SK-N-SH treated with all-trans-retinoic acid at 6 μM for 48 hours (cell line): ENCODE results near the gene SMARCAD1.

Source experiments
- ATAC-seq: fragments of 200-7000 bp; cut with Tn5 transposase; 3 replicates; pipeline ENCODE4 v1.9.1; 2020; ENCODE audit warnings: mild to moderate bottlenecking, moderate library complexity
- ARNTL ChIP-seq: fragments of 450-650 bp; formaldehyde crosslinking; IDR thresholded peaks from 2 replicates; pipeline ENCODE4 v1.5.0; 2020; ENCODE audit warnings: low read depth, mild to moderate bottlenecking, moderate library complexity, borderline replicate concordance
- BACH2 ChIP-seq: fragments of 250-450 bp; sonication (Bioruptor Pico); IDR thresholded peaks from 2 replicates; pipeline ENCODE4 v1.9.0; 2021; ENCODE audit warnings: mild to moderate bottlenecking, borderline replicate concordance
- CSDC2 ChIP-seq: fragments of 250-450 bp; sonication (Bioruptor Pico); IDR thresholded peaks from 2 replicates; pipeline ENCODE4 v1.5.0; 2020; ENCODE audit warnings: mild to moderate bottlenecking, moderate library complexity
- GLIS3 ChIP-seq: fragments of 250-450 bp; sonication (Bioruptor Pico); IDR thresholded peaks from 2 replicates; pipeline ENCODE4 v1.5.0; 2020; ENCODE audit warnings: mild to moderate bottlenecking, moderate library complexity
- ISL1 ChIP-seq: fragments of 250-450 bp; sonication (Bioruptor Pico); IDR thresholded peaks from 2 replicates; pipeline ENCODE4 v2.1.2; 2022; ENCODE audit warnings: mild to moderate bottlenecking, moderate library complexity
- OSR1 ChIP-seq: fragments of 250-450 bp; sonication (Bioruptor Pico); IDR thresholded peaks from 2 replicates; pipeline ENCODE4 v1.8.0; 2022; ENCODE audit warnings: moderate library complexity, mild to moderate bottlenecking, inconsistent platforms
- PPARA ChIP-seq: fragments of 250-450 bp; sonication (Bioruptor Pico); IDR thresholded peaks from 2 replicates; pipeline ENCODE4 v1.5.0; 2020; ENCODE audit warnings: mild to moderate bottlenecking, borderline replicate concordance
- RARB ChIP-seq: fragments of 250-450 bp; sonication (Bioruptor Pico); IDR thresholded peaks from 2 replicates; pipeline ENCODE4 v1.8.0; 2021; ENCODE audit warnings: mild to moderate bottlenecking, moderate library complexity
- SNAI2 ChIP-seq: fragments of 250-450 bp; sonication (Bioruptor Pico); IDR thresholded peaks from 2 replicates; pipeline ENCODE4 v1.5.0; 2020; ENCODE audit warnings: mild to moderate bottlenecking, moderate library complexity
- TCF4 ChIP-seq: fragments of 250-450 bp; sonication (Bioruptor Pico); IDR thresholded peaks from 2 replicates; pipeline ENCODE4 v1.8.0; 2021; ENCODE audit warnings: mild to moderate bottlenecking, moderate library complexity, borderline replicate concordance
- TOX ChIP-seq: fragments of 250-450 bp; sonication (Bioruptor Pico); IDR thresholded peaks from 2 replicates; pipeline ENCODE4 v1.8.0; 2021; ENCODE audit warnings: mild to moderate bottlenecking, moderate library complexity, borderline replicate concordance
- ZC3H10 ChIP-seq: fragments of 250-450 bp; sonication (Bioruptor Pico); IDR thresholded peaks from 2 replicates; pipeline ENCODE4 v1.5.1; 2021; ENCODE audit warnings: mild to moderate bottlenecking, moderate library complexity
- ZFP3 ChIP-seq: fragments of 250-450 bp; sonication (Bioruptor Pico); IDR thresholded peaks from 2 replicates; pipeline ENCODE4 v1.5.0; 2020; ENCODE audit warnings: mild to moderate bottlenecking, moderate library complexity
- ZFP30 ChIP-seq: fragments of 450-650 bp; formaldehyde crosslinking; IDR thresholded peaks from 2 replicates; pipeline ENCODE4 v1.5.0; 2022; ENCODE audit warnings: mild to moderate bottlenecking, moderate library complexity
- ZNF565 ChIP-seq: fragments of 450-650 bp; formaldehyde crosslinking; conservative IDR thresholded peaks from 2 replicates; pipeline ENCODE4 v1.5.0; 2020; ENCODE audit warnings: low read depth, mild to moderate bottlenecking, moderate library complexity
- ZNF70 ChIP-seq: fragments of 450-650 bp; formaldehyde crosslinking; IDR thresholded peaks from 2 replicates; pipeline ENCODE4 v1.5.0; 2020; ENCODE audit warnings: mild to moderate bottlenecking, moderate library complexity
- ZNF8 ChIP-seq: fragments of 450-650 bp; formaldehyde crosslinking; IDR thresholded peaks from 2 replicates; pipeline ENCODE4 v1.5.0; 2020; ENCODE audit warnings: mild to moderate bottlenecking, moderate library complexity
- TF ChIP-seq, protein P1 (sequence below): fragments of 250-450 bp; sonication (Bioruptor Pico); IDR thresholded peaks from 2 replicates; pipeline ENCODE4 v1.5.1; 2021; ENCODE audit warnings: mild to moderate bottlenecking, moderate library complexity
- TF ChIP-seq, protein P2 (sequence below): fragments of 250-450 bp; sonication (Bioruptor Pico); IDR thresholded peaks from 2 replicates; pipeline ENCODE4 v1.5.0; 2020; ENCODE audit warnings: mild to moderate bottlenecking, moderate library complexity
- TF ChIP-seq, protein P3 (sequence below): fragments of 250-450 bp; sonication (Bioruptor Pico); IDR thresholded peaks from 2 replicates; pipeline ENCODE4 v1.8.0; 2020; ENCODE audit warnings: mild to moderate bottlenecking, moderate library complexity, borderline replicate concordance
- TF ChIP-seq, protein P4 (sequence below): fragments of 250-450 bp; sonication (Bioruptor Pico); IDR thresholded peaks from 2 replicates; pipeline ENCODE4 v1.5.1; 2020; ENCODE audit warnings: low read depth, mild to moderate bottlenecking, moderate library complexity
- TF ChIP-seq, protein P5 (sequence below): fragments of 250-450 bp; sonication (Bioruptor Pico); IDR thresholded peaks from 2 replicates; pipeline ENCODE4 v1.8.0; 2021; ENCODE audit warnings: low read depth, mild to moderate bottlenecking, moderate library complexity, borderline replicate concordance

SMARCAD1 gene

DNA sequence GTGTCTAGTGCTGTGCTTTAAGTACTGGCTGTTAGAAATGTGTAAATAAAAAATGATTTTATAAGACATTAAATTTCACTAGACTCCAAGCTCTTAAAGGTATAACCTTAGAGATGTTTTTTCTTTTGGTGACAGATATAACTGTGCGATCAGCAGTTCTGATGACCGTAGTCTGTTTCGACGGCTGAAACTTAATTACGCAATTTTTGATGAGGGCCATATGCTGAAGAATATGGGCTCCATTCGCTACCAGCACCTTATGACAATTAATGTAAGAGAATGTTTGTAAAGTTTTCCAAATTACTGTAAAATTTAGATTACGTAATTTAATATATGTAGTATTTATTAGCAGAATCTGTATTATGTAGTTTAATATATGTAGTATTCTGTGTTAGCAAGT lies 68.5 kb downstream of the SMARCAD1 start:
- no peak for ATAC-seq
- TF ChIP-seq SNAI2 (no peak), ZNF8 (CRISPR knock-in tag) (no peak), ZC3H10 (CRISPR knock-in tag) (no peak), BACH2 (CRISPR knock-in tag) (no peak), ZFP3 (CRISPR knock-in tag) (no peak), ZNF70 (no peak), RARB (CRISPR knock-in tag) (no peak), GLIS3 (CRISPR knock-in tag) (no peak), ZNF565 (CRISPR knock-in tag) (no peak), ARNTL (CRISPR knock-in tag) (no peak), OSR1 (CRISPR knock-in tag) (no peak), TCF4 (CRISPR knock-in tag) (no peak), ISL1 (CRISPR knock-in tag) (no peak), TOX (CRISPR knock-in tag) (no peak)
- TF ChIP-seq, protein P1, sequence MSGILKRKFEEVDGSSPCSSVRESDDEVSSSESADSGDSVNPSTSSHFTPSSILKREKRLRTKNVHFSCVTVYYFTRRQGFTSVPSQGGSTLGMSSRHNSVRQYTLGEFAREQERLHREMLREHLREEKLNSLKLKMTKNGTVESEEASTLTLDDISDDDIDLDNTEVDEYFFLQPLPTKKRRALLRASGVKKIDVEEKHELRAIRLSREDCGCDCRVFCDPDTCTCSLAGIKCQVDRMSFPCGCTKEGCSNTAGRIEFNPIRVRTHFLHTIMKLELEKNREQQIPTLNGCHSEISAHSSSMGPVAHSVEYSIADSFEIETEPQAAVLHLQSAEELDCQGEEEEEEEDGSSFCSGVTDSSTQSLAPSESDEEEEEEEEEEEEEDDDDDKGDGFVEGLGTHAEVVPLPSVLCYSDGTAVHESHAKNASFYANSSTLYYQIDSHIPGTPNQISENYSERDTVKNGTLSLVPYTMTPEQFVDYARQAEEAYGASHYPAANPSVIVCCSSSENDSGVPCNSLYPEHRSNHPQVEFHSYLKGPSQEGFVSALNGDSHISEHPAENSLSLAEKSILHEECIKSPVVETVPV (CRISPR knock-in tag), result no peak
- TF ChIP-seq, protein P2, sequence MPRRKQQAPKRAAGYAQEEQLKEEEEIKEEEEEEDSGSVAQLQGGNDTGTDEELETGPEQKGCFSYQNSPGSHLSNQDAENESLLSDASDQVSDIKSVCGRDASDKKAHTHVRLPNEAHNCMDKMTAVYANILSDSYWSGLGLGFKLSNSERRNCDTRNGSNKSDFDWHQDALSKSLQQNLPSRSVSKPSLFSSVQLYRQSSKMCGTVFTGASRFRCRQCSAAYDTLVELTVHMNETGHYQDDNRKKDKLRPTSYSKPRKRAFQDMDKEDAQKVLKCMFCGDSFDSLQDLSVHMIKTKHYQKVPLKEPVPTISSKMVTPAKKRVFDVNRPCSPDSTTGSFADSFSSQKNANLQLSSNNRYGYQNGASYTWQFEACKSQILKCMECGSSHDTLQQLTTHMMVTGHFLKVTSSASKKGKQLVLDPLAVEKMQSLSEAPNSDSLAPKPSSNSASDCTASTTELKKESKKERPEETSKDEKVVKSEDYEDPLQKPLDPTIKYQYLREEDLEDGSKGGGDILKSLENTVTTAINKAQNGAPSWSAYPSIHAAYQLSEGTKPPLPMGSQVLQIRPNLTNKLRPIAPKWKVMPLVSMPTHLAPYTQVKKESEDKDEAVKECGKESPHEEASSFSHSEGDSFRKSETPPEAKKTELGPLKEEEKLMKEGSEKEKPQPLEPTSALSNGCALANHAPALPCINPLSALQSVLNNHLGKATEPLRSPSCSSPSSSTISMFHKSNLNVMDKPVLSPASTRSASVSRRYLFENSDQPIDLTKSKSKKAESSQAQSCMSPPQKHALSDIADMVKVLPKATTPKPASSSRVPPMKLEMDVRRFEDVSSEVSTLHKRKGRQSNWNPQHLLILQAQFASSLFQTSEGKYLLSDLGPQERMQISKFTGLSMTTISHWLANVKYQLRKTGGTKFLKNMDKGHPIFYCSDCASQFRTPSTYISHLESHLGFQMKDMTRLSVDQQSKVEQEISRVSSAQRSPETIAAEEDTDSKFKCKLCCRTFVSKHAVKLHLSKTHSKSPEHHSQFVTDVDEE (CRISPR knock-in tag), result no peak
- TF ChIP-seq, protein P3, sequence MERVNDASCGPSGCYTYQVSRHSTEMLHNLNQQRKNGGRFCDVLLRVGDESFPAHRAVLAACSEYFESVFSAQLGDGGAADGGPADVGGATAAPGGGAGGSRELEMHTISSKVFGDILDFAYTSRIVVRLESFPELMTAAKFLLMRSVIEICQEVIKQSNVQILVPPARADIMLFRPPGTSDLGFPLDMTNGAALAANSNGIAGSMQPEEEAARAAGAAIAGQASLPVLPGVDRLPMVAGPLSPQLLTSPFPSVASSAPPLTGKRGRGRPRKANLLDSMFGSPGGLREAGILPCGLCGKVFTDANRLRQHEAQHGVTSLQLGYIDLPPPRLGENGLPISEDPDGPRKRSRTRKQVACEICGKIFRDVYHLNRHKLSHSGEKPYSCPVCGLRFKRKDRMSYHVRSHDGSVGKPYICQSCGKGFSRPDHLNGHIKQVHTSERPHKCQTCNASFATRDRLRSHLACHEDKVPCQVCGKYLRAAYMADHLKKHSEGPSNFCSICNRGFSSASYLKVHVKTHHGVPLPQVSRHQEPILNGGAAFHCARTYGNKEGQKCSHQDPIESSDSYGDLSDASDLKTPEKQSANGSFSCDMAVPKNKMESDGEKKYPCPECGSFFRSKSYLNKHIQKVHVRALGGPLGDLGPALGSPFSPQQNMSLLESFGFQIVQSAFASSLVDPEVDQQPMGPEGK (CRISPR knock-in tag), result no peak
- TF ChIP-seq, protein P4, sequence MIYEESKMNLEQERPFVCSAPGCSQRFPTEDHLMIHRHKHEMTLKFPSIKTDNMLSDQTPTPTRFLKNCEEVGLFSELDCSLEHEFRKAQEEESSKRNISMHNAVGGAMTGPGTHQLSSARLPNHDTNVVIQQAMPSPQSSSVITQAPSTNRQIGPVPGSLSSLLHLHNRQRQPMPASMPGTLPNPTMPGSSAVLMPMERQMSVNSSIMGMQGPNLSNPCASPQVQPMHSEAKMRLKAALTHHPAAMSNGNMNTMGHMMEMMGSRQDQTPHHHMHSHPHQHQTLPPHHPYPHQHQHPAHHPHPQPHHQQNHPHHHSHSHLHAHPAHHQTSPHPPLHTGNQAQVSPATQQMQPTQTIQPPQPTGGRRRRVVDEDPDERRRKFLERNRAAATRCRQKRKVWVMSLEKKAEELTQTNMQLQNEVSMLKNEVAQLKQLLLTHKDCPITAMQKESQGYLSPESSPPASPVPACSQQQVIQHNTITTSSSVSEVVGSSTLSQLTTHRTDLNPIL (CRISPR knock-in tag), result no peak
- TF ChIP-seq, all 23 proteins: peak for 0

DNA sequence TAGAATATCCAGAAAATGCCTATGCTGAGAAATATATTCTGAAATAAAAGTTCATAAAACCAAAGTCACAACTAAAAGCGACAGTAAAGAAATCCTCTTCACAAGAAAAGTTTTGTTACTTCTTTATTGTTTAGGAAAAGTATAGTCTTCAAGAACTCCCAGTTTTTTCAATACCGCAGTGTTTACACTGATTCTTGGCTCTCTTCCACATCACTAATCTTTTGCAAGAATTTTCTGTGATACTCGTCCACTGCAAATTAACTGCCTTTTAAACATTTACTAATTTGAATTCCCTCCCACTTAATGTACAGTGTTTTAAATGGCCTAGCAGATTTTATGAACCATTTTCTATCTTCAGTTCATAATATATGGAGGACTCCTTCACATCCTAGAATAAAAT lies 69.9 kb downstream of the SMARCAD1 start:
- ATAC-seq, result no peak
- TF ChIP-seq, protein P2 (CRISPR knock-in tag), result no peak
- TF ChIP-seq GLIS3 (CRISPR knock-in tag), result no peak

DNA sequence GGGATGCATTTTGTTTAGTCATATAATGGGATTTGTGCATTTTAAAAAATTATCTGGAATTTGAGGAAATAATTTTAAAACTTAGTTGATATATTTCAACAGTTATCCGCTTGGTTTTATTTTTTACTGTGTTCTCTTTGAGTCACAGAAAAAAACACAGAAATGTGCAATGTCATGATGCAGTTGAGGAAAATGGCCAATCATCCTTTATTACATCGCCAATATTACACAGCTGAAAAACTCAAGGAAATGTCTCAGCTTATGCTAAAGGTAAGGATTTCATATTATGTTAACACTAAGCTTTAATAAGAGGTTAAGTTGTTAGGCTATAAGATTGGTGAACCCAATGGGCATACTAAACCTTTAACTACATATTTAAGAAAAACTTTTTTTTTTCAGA lies 71.1 kb downstream of the SMARCAD1 start:
- no peak for ATAC-seq
- TF ChIP-seq, protein P5, sequence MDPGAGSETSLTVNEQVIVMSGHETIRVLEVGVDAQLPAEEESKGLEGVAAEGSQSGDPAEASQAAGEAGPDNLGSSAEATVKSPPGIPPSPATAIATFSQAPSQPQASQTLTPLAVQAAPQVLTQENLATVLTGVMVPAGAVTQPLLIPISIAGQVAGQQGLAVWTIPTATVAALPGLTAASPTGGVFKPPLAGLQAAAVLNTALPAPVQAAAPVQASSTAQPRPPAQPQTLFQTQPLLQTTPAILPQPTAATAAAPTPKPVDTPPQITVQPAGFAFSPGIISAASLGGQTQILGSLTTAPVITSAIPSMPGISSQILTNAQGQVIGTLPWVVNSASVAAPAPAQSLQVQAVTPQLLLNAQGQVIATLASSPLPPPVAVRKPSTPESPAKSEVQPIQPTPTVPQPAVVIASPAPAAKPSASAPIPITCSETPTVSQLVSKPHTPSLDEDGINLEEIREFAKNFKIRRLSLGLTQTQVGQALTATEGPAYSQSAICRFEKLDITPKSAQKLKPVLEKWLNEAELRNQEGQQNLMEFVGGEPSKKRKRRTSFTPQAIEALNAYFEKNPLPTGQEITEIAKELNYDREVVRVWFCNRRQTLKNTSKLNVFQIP (CRISPR knock-in tag), result no peak
- TF ChIP-seq CSDC2 (CRISPR knock-in tag), result no peak
- no peak for TF ChIP-seq ISL1 (CRISPR knock-in tag)
- no peak for TF ChIP-seq OSR1 (CRISPR knock-in tag)
- TF ChIP-seq, protein P4 (CRISPR knock-in tag), result no peak
- no peak for TF ChIP-seq SNAI2
- no peak for TF ChIP-seq ZC3H10 (CRISPR knock-in tag)
- no peak for TF ChIP-seq TOX (CRISPR knock-in tag)
- TF ChIP-seq ZNF565 (CRISPR knock-in tag), result no peak
- no peak for TF ChIP-seq ZFP30
- TF ChIP-seq RARB (CRISPR knock-in tag), result no peak
- TF ChIP-seq BACH2 (CRISPR knock-in tag), result no peak
- TF ChIP-seq ZNF70, result no peak
- no peak for TF ChIP-seq ZFP3 (CRISPR knock-in tag)
- TF ChIP-seq PPARA, result no peak
- TF ChIP-seq, all 23 proteins: peak for 0
